ENCODE measurements around the gene SLC32A1.

The SLC32A1 gene, protein sequence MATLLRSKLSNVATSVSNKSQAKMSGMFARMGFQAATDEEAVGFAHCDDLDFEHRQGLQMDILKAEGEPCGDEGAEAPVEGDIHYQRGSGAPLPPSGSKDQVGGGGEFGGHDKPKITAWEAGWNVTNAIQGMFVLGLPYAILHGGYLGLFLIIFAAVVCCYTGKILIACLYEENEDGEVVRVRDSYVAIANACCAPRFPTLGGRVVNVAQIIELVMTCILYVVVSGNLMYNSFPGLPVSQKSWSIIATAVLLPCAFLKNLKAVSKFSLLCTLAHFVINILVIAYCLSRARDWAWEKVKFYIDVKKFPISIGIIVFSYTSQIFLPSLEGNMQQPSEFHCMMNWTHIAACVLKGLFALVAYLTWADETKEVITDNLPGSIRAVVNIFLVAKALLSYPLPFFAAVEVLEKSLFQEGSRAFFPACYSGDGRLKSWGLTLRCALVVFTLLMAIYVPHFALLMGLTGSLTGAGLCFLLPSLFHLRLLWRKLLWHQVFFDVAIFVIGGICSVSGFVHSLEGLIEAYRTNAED

DNA sequence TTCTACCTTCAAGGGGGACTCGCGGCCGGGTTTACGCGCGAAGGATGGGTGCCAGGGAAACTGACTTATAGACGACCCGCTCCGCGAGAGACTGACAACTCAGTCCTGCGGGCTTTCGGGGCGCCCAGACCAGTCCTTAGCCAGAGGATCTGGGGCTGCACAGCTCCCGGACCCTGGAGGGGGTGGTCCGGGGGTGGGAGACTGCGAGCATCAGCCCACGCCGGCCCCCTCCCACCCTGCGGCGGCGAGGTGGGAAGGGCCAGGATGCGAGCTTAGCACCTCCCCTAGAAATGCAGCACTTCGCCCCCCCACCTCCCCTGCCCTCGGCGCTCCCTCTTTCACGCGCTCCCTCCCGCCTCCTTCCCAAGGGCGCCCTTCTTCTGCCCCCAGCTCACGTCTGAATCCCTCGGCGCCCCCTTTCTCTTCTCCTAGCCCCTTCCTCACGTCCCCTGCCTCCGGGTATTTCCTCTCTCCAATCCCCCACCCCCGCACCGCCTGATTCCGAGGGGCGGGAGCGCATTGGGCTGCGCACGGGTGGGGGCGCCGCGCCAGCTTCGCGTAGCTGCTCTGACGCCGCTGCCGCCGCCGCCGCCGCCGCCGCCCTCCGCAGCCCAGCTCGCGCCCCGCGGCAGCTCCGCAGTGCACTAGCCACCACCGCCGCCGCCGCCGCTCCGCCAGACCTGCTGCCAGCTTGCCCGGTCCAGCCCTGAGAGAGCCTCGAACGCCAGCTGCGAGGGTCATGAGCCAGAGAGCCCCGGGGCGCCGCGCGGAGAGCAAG lies at the start of gene SLC32A1:
SLC32A1 (plus strand) TSS at position 639 of the 778 bp plus-strand sequence. CDS start 239 bp downstream, outside the sequence.
- peak; percentile 5 to 6 for DNase-seq

DNA sequence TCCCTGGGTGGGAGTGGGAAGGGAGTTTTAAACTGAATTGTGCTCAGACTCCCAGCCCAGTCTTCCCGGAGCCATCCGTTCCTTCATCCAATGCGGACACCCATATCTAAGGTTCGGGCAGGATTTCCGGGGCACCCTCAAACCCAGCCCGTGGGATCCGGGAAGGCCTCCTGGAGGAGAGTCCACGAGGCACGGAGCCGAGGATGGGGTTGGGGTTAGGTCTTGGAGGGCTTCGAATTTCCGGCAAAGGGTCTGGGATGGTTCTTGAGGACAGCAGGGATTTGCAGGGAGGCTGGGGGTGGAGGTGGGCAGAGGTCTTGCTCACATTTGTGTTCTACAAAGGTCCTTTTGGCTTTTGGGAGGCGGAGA lies 49.5 kb upstream of the SLC32A1 start:
- no peak for DNase-seq

DNA sequence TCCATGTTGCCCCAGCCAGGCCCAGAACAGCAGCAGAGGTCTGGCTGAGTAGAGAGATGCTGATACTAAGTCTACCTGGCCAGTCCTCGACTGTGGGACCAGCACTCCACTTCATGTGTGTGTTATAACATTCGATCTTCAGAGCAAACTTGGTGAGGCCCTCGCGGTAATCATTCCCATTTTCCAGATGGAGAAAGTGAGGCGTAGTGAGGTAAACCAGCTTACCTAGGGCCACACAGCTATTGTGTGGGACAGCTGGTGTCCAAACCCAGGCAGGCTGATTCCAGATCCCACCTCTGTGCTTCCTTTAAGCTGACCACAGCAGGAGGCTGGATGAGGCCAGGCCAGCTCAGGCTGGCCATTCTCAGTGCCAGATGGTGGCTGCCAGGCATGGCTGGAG lies 47.7 kb upstream of the SLC32A1 start:
- DNase-seq: no peak

DNA sequence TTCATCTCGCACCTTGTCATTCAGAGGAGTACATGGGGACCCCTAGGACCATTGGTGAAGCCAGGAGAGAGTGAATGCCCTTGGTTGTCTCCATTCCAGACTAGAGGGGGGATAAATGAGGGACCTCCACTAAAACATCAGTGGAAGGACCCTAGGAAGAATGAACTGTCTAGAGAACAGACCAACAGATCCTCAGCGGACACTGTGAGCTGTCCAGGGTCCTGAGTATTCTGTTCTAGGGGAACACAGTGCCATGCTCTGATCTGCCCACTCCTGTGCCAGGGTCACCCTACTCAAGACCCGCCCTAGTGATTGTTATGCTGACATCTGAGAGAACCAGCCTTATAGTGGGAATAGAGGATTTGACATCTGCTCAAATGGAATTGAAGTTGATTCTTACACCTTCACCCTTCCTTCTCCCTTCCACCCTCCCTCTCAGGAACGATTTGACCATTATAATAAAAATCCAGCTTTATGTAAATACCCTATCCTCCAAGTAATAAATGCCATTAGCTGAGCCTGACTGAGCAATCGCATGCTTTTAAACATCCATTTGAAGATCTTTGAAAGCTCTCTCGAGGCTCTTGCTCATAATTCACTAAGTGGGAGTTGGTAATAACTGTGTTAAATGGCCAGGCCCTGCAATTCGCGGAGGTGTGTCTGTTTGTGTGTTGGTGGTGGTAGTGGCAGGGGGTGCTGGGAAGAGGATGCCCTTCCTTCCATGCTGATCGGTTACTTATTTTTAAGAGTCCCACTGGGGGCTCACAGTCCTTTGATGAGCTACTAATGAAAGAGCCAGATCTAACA lies 43.6 kb upstream of the SLC32A1 start:
- peak; percentile 13 to 24 for DNase-seq

DNA sequence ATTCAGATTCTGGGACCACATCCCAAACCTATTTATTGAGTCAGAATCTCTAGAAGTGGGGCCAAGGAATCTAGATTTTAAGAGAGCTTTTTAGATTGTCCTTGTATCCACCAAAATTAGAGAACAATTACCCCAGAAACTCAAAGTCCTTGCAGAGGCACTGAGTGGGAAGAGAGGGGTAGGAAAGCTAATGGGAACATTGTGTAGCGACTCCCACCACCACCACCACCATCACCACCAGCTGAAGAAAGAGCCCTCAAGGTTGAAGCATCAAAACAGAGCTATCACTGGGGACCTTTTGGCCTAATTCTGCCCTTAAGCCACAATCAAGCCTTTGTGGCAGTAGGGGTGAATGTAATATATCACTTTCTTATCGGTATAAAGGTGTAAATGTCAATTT lies 39.0 kb upstream of the SLC32A1 start:
- DNase-seq: no peak

DNA sequence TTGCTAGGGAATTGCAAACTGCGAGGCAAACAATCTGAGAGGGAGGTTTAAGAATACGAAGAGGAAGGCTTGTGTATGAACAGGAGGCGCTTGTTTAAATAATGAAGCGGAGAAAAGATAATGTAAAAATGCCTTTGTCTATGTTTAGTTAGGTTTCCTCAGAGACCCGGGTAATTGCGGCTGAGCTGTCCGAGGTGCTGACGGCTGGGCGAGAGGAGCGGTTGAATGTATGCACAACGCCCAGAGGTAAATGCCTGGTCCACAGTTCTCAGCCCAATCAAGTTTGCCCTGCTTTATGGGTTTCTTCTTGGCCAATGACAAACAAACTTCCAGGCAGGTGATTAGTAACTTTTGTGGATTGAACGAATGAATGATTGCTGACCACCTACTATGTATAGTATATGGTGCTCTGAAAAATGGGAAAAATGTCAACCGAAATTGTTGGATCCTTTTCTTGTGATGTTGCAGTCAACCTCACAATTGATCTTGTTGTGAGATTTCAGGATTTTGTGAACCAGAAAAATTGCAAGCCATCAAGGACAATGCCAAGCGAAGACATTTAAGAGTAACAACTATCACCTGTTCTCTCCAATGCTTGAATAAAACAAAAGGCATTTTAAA lies 38.3 kb upstream of the SLC32A1 start:
- DNase-seq: peak; percentile 42 to 55

DNA sequence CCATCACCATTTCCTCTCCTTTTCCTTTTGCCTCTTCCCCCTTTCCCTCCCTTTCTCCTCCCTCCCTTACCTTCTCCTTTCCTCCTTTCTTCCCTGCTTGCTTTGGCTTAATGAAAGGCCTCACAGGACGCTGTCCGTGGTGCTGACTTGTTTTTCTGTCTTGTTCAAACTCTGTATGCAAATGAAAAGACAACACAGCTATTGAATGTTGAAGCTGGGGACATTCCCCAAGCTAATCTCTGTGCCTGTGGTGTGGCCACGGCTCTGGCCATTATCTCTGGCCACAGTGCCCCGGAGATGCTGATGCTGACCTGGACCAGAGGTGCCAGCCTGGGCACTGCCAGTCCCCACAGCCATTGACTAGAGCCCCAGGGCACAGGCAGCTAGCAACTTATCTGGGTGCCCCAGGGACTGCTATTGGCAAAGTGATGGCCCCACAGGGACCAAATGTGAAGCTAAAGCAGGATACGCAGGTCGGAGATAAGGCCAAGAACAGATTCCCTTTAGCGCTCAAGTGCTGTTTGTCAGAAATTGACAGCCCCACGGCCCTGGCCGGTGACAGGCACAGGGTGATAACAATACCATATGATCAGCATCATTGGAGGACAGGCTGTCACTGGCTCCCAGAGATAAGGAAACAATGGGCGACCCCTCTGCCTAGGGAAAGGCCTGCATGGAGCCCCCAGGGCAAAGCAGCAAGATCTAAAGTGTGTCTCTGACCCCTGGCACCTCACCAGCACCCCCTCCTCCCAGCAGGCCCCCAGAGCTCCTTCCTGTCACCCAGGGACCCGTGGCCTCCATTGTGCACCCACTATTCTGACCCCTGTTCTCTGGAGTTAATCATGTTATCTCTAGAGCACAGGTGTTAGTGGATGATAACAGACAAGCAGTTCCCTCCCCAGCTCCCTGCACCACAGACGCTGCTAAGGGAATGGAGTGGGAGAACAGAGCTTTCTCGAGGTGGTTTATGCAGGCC lies 31.6 kb upstream of the SLC32A1 start:
- peak; percentile 58 to 61 for DNase-seq

DNA sequence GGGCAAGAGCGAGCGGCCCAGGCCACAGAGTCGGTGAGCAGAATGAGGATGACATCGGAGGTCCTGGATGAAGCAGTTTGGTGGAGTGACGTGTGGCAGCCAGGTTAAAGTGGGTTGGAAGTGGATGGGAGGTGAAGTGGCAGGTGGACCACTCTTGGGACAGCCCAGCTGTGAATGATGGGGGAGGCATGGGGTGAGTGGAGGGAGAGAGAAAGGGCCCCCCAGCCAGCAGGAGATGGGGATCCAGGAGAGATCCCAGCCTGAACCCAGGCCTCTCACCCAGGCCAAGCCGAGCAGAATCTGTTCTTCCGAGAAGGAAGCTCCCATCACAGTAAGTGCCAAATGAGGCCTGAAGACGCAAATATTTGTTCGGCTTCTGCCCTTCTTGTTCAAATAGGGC lies 27.0 kb upstream of the SLC32A1 start:
- no peak for DNase-seq

DNA sequence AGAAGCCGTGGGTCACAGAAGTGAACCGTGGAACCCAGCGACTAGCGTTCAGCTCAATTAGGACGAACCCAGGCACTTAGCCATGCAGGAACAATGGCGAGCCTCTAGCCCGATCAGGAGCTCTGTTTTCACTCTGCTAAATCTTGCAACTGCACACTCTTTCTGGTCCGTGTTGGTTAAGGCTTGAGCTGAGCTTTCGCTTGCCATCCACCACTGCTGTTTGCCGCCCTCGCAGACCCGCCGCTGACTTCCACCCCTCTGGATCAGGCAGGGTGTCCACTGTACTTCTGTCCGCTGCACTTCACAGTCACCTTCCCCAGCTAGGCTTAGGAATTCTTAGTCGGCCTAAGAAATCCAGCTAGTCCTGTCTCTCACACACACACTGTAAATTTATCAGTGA lies 25.7 kb upstream of the SLC32A1 start:
- no peak for DNase-seq

DNA sequence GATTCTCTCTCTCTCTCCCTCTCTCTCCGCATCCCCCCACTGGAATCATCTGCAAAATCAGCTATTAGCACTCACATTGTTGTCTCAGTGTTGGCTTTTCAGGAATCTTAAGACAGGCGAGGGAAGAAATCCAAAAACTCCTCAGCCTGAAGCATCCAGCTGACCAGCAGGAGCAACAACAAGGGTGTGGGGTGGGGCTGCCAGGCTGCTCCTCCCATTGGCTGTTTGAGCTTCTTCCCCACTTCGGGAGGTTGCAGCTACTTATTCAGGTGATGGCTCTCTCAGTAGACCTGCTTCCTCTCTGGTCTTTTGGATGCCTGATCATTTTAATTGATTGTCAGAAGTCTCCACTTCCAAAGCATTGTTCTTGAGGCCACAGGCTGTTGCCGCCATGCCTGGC lies 24.1 kb upstream of the SLC32A1 start:
- no peak for DNase-seq

DNA sequence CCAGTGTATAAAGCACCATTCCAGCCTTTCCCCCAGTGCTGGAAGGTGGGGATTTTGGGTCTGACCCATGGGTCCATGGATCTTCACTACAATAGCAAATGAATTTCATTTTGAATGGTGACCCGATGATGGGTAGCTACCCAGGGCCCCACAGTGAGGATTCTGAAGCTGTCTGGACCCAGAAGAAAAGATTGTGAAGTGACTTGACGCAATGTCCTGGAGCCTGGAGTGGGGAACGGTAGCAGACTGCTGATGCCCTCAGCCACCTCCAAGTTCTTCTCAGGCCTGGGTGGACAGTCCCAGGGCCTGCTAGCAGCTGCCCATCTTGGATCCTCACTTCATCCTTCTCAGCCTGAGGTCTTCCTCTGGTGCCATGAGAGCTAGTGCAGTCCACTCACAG lies 23.4 kb upstream of the SLC32A1 start:
- DNase-seq: no peak

DNA sequence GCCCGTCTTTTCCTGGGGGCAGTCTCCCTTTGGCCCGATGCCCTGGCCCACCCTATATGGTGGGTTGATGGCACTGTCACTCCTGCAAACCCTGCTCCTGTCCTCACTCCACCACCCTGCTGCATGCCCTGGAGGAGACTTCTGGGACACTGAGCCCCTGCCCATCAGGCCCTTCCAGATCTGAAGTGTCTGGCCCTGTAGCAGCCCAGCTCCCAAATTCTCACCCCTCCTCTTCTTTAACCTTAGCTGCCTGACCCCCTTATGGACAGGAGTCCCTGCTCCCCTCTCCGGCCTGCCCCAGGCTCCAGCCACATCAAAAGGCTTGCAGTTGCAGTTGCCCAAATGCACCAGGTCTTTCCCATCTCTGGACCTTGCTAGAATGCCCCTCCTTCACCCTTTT lies 20.8 kb upstream of the SLC32A1 start:
- DNase-seq: no peak

DNA sequence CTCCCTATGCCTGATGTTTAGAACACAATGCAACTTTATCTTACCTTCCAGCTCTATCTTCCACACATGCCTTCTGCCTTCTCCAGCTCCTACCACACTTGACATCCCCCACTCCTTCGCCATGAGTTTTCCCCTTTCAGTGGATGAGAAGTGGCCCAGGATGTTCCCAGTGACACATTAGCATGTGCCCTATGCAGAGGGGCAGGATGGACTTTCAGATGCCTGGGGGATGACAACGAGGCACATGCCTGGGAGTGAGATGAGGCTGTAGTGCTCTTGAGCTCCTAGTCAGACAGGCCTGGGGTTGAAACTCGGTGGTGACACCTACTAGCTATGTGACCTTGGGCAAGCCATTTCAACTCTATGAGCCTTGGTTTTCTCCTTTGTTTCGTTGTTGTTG lies 20.1 kb upstream of the SLC32A1 start:
- no peak for DNase-seq

DNA sequence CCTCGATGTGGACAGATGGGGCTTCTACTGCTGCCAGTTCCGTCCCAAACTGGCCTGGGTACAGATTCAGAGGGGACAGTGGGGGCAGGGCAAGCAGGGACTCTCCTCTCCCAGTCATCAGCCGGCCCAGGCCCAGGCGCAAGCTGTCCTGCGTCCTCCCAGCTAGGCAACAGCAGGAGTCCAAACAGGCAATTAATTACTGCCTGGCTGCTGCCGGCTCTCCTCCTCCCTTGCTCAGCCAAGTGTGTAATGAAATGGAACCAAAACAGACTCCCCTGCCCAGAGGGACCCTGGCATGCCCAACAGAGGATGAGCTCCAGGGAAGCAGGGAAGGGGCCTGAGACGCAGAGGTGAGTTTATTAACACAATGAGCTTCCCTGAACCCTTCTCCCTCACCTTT lies 17.8 kb upstream of the SLC32A1 start:
- DNase-seq: no peak

DNA sequence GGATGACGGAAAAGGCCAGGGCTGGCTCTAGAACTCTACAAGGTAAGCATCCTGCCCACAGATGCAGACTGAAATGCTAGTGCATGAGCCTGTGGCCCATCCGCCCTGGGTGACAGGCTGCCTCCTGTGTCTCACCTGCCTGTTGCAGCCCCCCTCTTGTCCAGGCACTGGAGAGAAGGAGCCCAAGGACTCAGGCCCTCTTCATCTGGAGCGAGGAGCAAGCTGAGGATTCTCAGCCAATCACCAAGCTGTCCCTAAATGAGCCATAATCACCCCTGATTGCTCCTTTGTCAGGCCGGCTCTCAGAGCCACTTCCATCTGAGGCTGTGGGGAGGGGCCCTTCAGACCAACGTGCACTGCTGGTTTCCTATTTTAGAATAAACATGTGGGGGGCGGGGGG lies 10.0 kb upstream of the SLC32A1 start:
- DNase-seq: no peak

DNA sequence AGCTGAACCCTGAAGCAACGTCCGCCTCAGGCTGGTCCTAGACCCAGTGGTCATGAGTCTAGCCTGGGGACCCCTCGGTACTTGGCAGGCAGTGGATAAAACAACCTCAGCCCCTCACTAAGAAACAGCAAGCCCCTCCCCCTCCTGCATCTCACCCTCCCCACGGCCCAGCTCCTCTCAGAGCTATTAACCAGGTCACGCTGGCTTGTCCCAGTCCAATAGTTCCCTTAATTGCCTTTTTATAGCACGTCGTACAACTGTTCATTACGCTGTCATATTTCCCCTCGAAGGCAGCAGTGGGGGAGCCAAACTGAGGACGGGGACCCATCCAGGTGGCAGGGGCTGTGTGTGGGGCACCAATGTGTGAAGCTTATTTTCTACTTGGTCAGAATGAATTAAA lies 8.6 kb upstream of the SLC32A1 start:
- no peak for DNase-seq

DNA sequence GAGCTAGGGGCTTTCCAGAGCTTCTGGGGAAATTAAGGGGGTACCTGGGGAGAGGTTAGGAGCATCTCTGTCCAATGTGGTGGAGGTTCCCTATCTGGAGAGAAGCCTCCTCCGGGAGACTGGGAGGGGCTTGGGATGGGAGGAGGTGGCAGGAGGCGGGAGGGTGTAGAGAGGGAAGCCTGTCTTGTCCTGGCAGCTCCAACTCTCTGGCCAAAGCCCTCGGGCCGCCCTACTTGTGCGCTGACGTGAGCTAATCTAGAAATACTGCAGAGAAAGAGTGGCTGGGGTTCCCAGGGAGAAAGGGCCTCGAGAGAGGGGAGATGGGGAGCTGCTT lies 1.6 kb upstream of the SLC32A1 start:
- no peak for DNase-seq

DNA sequence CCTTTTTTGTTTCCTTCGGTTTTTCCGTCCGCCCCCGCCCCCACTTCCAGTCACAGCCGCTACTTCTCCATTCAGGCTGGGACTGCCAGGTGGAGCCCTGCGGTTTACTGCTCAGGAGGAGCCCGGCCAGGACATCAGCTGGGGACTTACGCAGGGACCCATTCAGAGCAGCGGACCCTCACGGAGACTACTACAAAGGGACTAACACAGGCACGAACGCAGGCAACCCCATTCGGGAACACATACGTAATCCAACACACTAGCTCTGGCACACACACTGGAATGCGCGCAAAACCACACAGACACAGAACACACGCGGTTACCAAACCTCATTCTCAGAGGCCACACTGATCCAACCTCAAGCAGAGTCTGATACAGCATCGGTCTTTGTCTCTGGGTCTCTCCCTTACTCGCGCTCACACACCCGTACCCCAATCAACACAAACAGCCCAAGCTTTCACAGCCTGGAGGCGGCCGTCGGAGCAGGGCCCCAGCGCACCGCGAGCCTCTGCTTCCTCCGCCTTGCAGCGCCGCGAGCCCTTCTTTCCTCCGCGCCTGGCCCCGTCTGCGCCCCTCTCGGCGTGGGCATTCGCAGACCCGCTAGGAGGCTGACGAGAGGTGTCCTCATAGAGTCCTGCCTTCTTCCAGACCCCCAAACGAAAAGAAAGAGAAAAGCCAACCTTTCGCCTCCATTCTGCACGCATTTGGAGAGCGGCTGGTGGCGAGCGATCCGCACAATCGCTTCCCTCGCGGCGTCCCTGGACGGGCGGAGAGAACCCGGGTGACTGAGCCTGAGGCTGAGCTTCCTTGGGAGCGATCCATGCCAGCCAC lies 1.1 kb upstream of the SLC32A1 start:
- peak; percentile 7 to 25 for DNase-seq

DNA sequence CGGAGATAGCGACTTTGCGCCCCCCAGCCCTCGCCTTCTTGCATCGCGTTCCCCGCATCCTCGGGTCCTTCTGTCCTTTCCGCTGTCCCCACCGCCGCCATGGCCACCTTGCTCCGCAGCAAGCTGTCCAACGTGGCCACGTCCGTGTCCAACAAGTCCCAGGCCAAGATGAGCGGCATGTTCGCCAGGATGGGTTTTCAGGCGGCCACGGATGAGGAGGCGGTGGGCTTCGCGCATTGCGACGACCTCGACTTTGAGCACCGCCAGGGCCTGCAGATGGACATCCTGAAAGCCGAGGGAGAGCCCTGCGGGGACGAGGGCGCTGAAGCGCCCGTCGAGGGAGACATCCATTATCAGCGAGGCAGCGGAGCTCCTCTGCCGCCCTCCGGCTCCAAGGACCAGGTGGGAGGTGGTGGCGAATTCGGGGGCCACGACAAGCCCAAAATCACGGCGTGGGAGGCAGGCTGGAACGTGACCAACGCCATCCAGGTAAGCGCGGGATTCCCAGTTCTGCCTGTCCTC lies 401 bp downstream of the SLC32A1 start:
- DNase-seq: peak in 1 of 2 experiments; percentile 9

DNA sequence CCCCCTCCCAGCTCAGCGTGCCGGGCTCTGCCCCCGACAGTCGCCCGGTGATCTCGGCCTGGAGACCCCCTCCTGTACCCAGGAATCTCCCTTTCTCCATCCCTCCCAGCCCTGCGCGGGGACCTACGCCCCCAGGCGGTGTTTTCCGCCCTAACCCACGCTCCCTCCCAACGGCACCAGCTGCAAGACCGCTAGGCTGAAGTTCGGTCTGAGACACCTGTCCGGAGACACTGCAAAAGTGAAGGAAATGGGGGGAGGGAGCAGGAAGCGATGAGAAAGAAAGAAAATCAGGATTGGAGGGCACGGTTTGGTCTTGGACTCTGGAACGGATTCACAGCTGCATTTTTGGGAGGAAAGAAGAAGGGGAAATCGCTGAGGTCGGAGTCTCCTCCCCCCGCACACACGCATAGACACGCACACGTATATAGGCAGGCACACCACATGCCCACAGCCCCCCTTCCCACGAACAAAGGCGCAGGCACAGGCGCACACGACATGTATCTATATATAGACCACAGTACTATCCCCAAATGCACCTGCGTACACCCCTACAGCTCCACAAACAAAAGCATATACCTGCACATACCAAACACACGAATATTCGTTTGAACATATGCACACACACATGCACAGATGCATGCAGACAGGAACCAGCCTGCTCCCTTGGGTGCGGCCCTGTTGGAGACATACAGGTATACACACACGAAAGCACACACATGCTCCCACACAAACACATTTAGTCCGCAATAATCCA lies 1.0 kb downstream of the SLC32A1 start:
- DNase-seq: peak; percentile 3 to 11

Data from activated CD4-positive, alpha-beta T cell treated with anti-CD3 and anti-CD28 coated beads, Interleukin-2, amount 50 U/mL, for 48 hours (primary cell).